ENCODE data around the gene PLA2G4E. TPM values are rescaled to one million over a fixed set of nuclear protein-coding genes. Genes with fewer than 3 reads are reported as not detected.

The PLA2G4E gene
- total RNA-seq, 2 experiments from 2014 or later = not detected

GRCh38 chr15:41997845-41998244 lies 23.0 kb downstream of the PLA2G4E start:
- POLR2A ChIA-PET = interaction anchor here (0.6 kb wide), 1 partner anchor 22 kb away, joined by 3 read pairs; no protein-coding TSS in a partner anchor
- ATAC-seq (ENCODE audit: poor library complexity) (no peak), DNase-seq (no peak)
- Mint-ChIP-seq H3K4me1 (ENCODE audit: low read depth) (no peaks in the 10 kb centered on the region), H3K9me3 (no peaks in the 10 kb centered on the region), H3K27ac (no peak overlapping the region), H3K4me3 (no peak overlapping the region), H3K27me3 (no peaks in the 10 kb centered on the region), H3K36me3 (ENCODE audit: low read depth) (no peaks in the 10 kb centered on the region)
- no peaks in the 10 kb centered on the region for H3K4me1 ChIP-seq (ENCODE audit: insufficient read depth, low read length)
- CTCF ChIA-PET = no interaction called here
- no peaks in the 10 kb centered on the region for H3K9me3 ChIP-seq (ENCODE audit: control insufficient read depth in 1 of 2, insufficient read depth in 1 of 2, low read length in 2 of 2)
- H3K4me3 ChIP-seq (ENCODE audit: low read length) = no peak overlapping the region
- no peak overlapping the region for H3K27ac ChIP-seq (ENCODE audit: low read depth in 1 of 2, low read length in 2 of 2)
- H3K27me3 ChIP-seq (ENCODE audit: control insufficient read depth in 1 of 2, insufficient read depth in 2 of 2, low read length in 2 of 2) = no peaks in the 10 kb centered on the region
- intact Hi-C loops (cut with DNase I, micrococcal nuclease) = no loop called here
- H3K36me3 ChIP-seq (ENCODE audit: insufficient read depth, low read length) = no peaks in the 10 kb centered on the region
- TF ChIP-seq CTCF (IDR thresholded peaks at IDR 0.05) = no peak

GRCh38 chr15:41996921-41997592 lies 23.8 kb downstream of the PLA2G4E start:
- H3K4me3 ChIP-seq (ENCODE audit: low read length) = no peak overlapping the region
- no peak overlapping the region for H3K27ac Mint-ChIP-seq
- H3K9me3 ChIP-seq (ENCODE audit: control insufficient read depth in 1 of 2, insufficient read depth in 1 of 2, low read length in 2 of 2) = no peaks in the 10 kb centered on the region
- H3K4me3 Mint-ChIP-seq = no peak overlapping the region
- H3K27me3 ChIP-seq (ENCODE audit: control insufficient read depth in 1 of 2, insufficient read depth in 2 of 2, low read length in 2 of 2) = no peaks in the 10 kb centered on the region
- no peaks in the 10 kb centered on the region for H3K27me3 Mint-ChIP-seq
- DNase-seq (no peak), ATAC-seq (ENCODE audit: poor library complexity) (no peak)
- no peaks in the 10 kb centered on the region for H3K9me3 Mint-ChIP-seq
- no peaks in the 10 kb centered on the region for H3K36me3 ChIP-seq (ENCODE audit: insufficient read depth, low read length)
- no peaks in the 10 kb centered on the region for H3K4me1 Mint-ChIP-seq (ENCODE audit: low read depth)
- no peak overlapping the region for H3K27ac ChIP-seq (ENCODE audit: low read depth in 1 of 2, low read length in 2 of 2)
- ChIA-PET POLR2A (interaction anchor here (0.6 kb wide), 1 partner anchor 21 kb away, joined by 3 read pairs; no protein-coding TSS in a partner anchor), CTCF (no interaction called here)
- H3K36me3 Mint-ChIP-seq (ENCODE audit: low read depth) = no peaks in the 10 kb centered on the region
- no peaks in the 10 kb centered on the region for H3K4me1 ChIP-seq (ENCODE audit: insufficient read depth, low read length)
- no peak for TF ChIP-seq CTCF (IDR thresholded peaks at IDR 0.05)
- intact Hi-C loops (cut with DNase I, micrococcal nuclease) = no loop called here

- Mint-ChIP-seq H3K27ac (no peak overlapping the region), H3K4me3 (no peak overlapping the region), H3K36me3 (ENCODE audit: low read depth) (no peaks in the 10 kb centered on the region), H3K9me3 (no peaks in the 10 kb centered on the region), H3K27me3 (no peaks in the 10 kb centered on the region), H3K4me1 (ENCODE audit: low read depth) (no peaks in the 10 kb centered on the region)
- H3K27ac ChIP-seq (ENCODE audit: low read depth in 1 of 2, low read length in 2 of 2) = no peak overlapping the region
- no peaks in the 10 kb centered on the region for H3K4me1 ChIP-seq (ENCODE audit: insufficient read depth, low read length)
- DNase-seq (no peak), ATAC-seq (ENCODE audit: poor library complexity) (no peak)
- no peaks in the 10 kb centered on the region for H3K36me3 ChIP-seq (ENCODE audit: insufficient read depth, low read length)
- POLR2A ChIA-PET = no interaction called here
- intact Hi-C loops (cut with DNase I, micrococcal nuclease) = no loop called here
- H3K4me3 ChIP-seq (ENCODE audit: low read length) = no peak overlapping the region
- no peaks in the 10 kb centered on the region for H3K9me3 ChIP-seq (ENCODE audit: control insufficient read depth in 1 of 2, insufficient read depth in 1 of 2, low read length in 2 of 2)
- CTCF ChIA-PET = no interaction called here
- no peak for TF ChIP-seq CTCF (IDR thresholded peaks at IDR 0.05)
- H3K27me3 ChIP-seq (ENCODE audit: control insufficient read depth in 1 of 2, insufficient read depth in 2 of 2, low read length in 2 of 2) = no peaks in the 10 kb centered on the region
Observed at GRCh38 chr15:41996376-41996775, 24.5 kb downstream of the PLA2G4E start.

All from CD4-positive, alpha-beta T cell (primary cell).